SK-N-SH (cell line): ENCODE data around the gene ALPL. TPM values are rescaled to one million over a fixed set of nuclear protein-coding genes. Genes with fewer than 3 reads are reported as not detected.

Experiments
- CTCF ChIA-PET: fragments of 300-600, 350-600 bp; formaldehyde crosslinking; extraction: SDS; loops from one replicate; lab custom pipeline; 2021; lab: Yijun Ruan, JAX
- POLR2A ChIA-PET: fragments of 350-600 bp; sonication (Branson Sonifier 250); formaldehyde crosslinking; extraction: SDS; loops from one replicate; lab custom pipeline; 2020; ENCODE audit warnings: antibody characterized with exemption, inconsistent platforms; lab: Yijun Ruan, JAX
- DNase-seq: peaks from one replicate; pipeline ENCODE4 v3.0.0; 2012
- H2AFZ ChIP-seq: fragments of 200-600 bp; sonication (generic); 2 replicates; pipeline ENCODE4 v1.8.1; 2016; ENCODE audit warnings: antibody characterized with exemption, mild to moderate bottlenecking, low read depth
- H3F3A ChIP-seq: fragments of 200-600 bp; sonication (generic); replicated peaks from 2 replicates; pipeline ENCODE3; 2016; ENCODE audit warnings: antibody characterized with exemption, mild to moderate bottlenecking; ENCODE audit not compliant: insufficient read depth
- H3K27ac ChIP-seq, 2 experiments: fragments of 200-500 bp in 1 of 2; fragments of 200-600 bp in 1 of 2; sonication (Bioruptor generic) in 1 of 2; sonication (generic), shearing (Covaris generic) in 1 of 2; 2 replicates each; pipeline versions ENCODE4 v1.5.1 to v1.6.1; 2014 to 2016; ENCODE audit warnings: low read depth in 2 of 2, inconsistent platforms in 1 of 2, low read length in 1 of 2, mild to moderate bottlenecking in 1 of 2, mixed read lengths in 1 of 2
- H3K27me3 ChIP-seq: fragments of 200-600 bp; sonication (generic), shearing (Covaris generic); 2 replicates; pipeline ENCODE4 v1.6.1; 2016; ENCODE audit warnings: mixed run types; ENCODE audit not compliant: insufficient read depth
- H3K36me3 ChIP-seq, 2 experiments: fragments of 200-500 bp in 1 of 2; fragments of 200-600 bp in 1 of 2; sonication (Bioruptor generic) in 1 of 2; sonication (generic) in 1 of 2; replicated peaks in 1 of 2; 2 replicates each; pipeline versions ENCODE3 to v1.5.1; 2014 to 2016; ENCODE audit warnings: low read length in 1 of 2, mild to moderate bottlenecking in 1 of 2; ENCODE audit not compliant: insufficient read depth in 2 of 2, control insufficient read depth in 1 of 2
- H3K4me1 ChIP-seq, 2 experiments: fragments of 200-500 bp in 1 of 2; fragments of 200-600 bp in 1 of 2; sonication (Bioruptor generic) in 1 of 2; sonication (generic), shearing (Covaris generic) in 1 of 2; 2 replicates each; pipeline versions ENCODE4 v1.5.1 to v1.6.1; 2014 to 2016; ENCODE audit warnings: low read depth in 1 of 2, low read length in 1 of 2, mixed run types in 1 of 2; ENCODE audit not compliant: insufficient read depth in 2 of 2, control insufficient read depth in 1 of 2
- H3K4me2 ChIP-seq: fragments of 200-600 bp; sonication (generic), shearing (Covaris generic); 2 replicates; pipeline ENCODE4 v1.6.1; 2017; ENCODE audit warnings: mixed run types
- H3K4me3 ChIP-seq, 2 experiments: fragments of 200-500 bp in 1 of 2; fragments of 200-600 bp in 1 of 2; sonication (Bioruptor generic) in 1 of 2; sonication (generic), shearing (Covaris generic) in 1 of 2; 2 replicates each; pipeline versions ENCODE4 v1.5.1 to v1.8.1; 2014 to 2016; ENCODE audit warnings: low read depth in 2 of 2, inconsistent platforms in 1 of 2, low read length in 1 of 2, mild to moderate bottlenecking in 1 of 2, mixed read lengths in 1 of 2, moderate library complexity in 1 of 2
- H3K79me2 ChIP-seq: fragments of 200-600 bp; sonication (generic); 2 replicates; pipeline ENCODE4 v1.8.1; 2017; ENCODE audit warnings: mild to moderate bottlenecking; ENCODE audit not compliant: insufficient read depth
- H3K9ac ChIP-seq: fragments of 200-600 bp; sonication (generic); 2 replicates; pipeline ENCODE4 v1.6.1; 2017; ENCODE audit warnings: mixed run types
- H3K9me2 ChIP-seq: fragments of 200-600 bp; sonication (generic); 2 replicates; pipeline ENCODE4 v1.6.1; 2017; ENCODE audit warnings: mixed run types
- H3K9me3 ChIP-seq: fragments of 200-600 bp; sonication (generic); 2 replicates; pipeline ENCODE4 v1.6.1; 2017; ENCODE audit warnings: mixed run types, mild to moderate bottlenecking, moderate library complexity
- H4K20me1 ChIP-seq: fragments of 200-600 bp; sonication (generic); 2 replicates; pipeline ENCODE4 v1.6.1; 2017; ENCODE audit warnings: mild to moderate bottlenecking, mixed run types; ENCODE audit not compliant: insufficient read depth
- CHD2 ChIP-seq: fragments of 150-350 bp; IDR thresholded peaks from 2 replicates; pipeline ENCODE4 v1.6.1; 2018; ENCODE audit warnings: low read length; ENCODE audit not compliant: partially characterized antibody
- CTCF ChIP-seq: fragments of 200-600 bp; sonication (generic); IDR thresholded peaks from 2 replicates; pipeline ENCODE4 v1.6.1; 2017; ENCODE audit warnings: antibody characterized with exemption, mild to moderate bottlenecking, moderate library complexity
- ELF1 ChIP-seq: IDR thresholded peaks from 2 replicates; pipeline ENCODE4 v1.4.0; 2012
- FOSL2 ChIP-seq: IDR thresholded peaks from 2 replicates; pipeline ENCODE4 v1.4.0; 2012; ENCODE audit warnings: low read depth, mild to moderate bottlenecking, moderate library complexity, borderline replicate concordance
- FOXJ3 ChIP-seq: sonication (generic); formaldehyde crosslinking; IDR thresholded peaks from 2 replicates; pipeline ENCODE4 v1.5.1; 2020; ENCODE audit warnings: mild to moderate bottlenecking, missing genetic modification reagents
- GABPA ChIP-seq: IDR thresholded peaks from 2 replicates; pipeline ENCODE4 v1.4.0; 2012; ENCODE audit warnings: low read depth, mild to moderate bottlenecking
- MEF2A ChIP-seq: IDR thresholded peaks from 2 replicates; pipeline ENCODE4 v1.4.0; 2012; ENCODE audit warnings: low read depth, borderline replicate concordance
- MXI1 ChIP-seq: IDR thresholded peaks from 2 replicates; pipeline ENCODE4 v1.6.1; 2012; ENCODE audit warnings: mild to moderate bottlenecking, low read depth, low read length, improper control_type of control experiment
- NFIC ChIP-seq: IDR thresholded peaks from 2 replicates; pipeline ENCODE4 v1.4.0; 2012; ENCODE audit warnings: borderline replicate concordance
- NRF1 ChIP-seq: IDR thresholded peaks from 2 replicates; pipeline ENCODE4 v1.6.1; 2012; ENCODE audit warnings: low read depth, mild to moderate bottlenecking, low read length
- RAD21 ChIP-seq: IDR thresholded peaks from 2 replicates; pipeline ENCODE4 v1.6.1; 2012; ENCODE audit warnings: mild to moderate bottlenecking, low read length
- RFX5 ChIP-seq: IDR thresholded peaks from 2 replicates; pipeline ENCODE4 v1.6.1; 2012; ENCODE audit warnings: mild to moderate bottlenecking, improper control_type of control experiment, low read length
- SMC3 ChIP-seq: IDR thresholded peaks from 2 replicates; pipeline ENCODE4 v1.6.1; 2012; ENCODE audit warnings: low read depth, low read length, improper control_type of control experiment
- TAF1 ChIP-seq: IDR thresholded peaks from 2 replicates; pipeline ENCODE4 v1.6.1; 2012; ENCODE audit warnings: low read depth, mild to moderate bottlenecking, low read length, moderate library complexity, borderline replicate concordance
- USF1 ChIP-seq: IDR thresholded peaks from 2 replicates; pipeline ENCODE4 v1.4.0; 2012; ENCODE audit warnings: low read depth, borderline replicate concordance
- USF2 ChIP-seq: fragments of 150-350 bp; IDR thresholded peaks from 2 replicates; pipeline ENCODE4 v1.6.1; 2017; ENCODE audit warnings: antibody characterized with exemption, low read length, low read depth, borderline replicate concordance
- ZBTB33 ChIP-seq: IDR thresholded peaks from 2 replicates; pipeline ENCODE4 v1.4.0; 2012; ENCODE audit warnings: low read depth, borderline replicate concordance
- WGBS: methylation state at CpG from one replicate; pipeline ENCODE4 v1.1.6; 2017; ENCODE audit warnings: low lambda C conversion rate; 5-methylcytosine and 5-hydroxymethylcytosine counted together
- polyA plus RNA-seq, 3 experiments: library from polyadenylated mRNA; depleted of rRNA; stranded (reverse); fragments of >200 nt; gene quantifications; 2 replicates each; pipeline ENCODE4 v1.2.3, GENCODE V29; 2012
- TF ChIP-seq, protein P1 (sequence below): IDR thresholded peaks from 2 replicates; pipeline ENCODE4; 2012

Gene ALPL
- polyA plus RNA-seq, 1 of the 3 experiments (the other 2 are of a cell fraction), result 0.69 TPM

DNA sequence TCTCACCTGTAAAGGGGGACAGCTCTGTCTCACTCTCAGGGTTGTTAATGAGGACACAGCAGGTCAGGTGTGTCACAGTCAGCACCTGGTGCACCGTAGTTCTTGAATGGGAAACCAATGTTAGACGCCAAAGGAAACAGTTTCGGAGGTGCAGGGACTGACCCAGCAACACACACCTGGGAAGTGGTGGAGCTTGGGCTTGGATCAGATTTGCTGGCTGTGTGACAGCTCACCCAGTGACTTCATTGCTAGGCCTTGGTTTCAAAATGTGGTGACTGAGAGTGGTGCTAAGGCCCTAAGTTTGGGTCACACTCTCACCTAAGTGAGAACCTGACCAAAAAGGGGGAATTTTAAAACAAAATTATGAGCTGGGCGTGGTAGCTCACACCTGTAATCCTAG lies 34.9 kb downstream of the ALPL start:
- DNase-seq, result no peak
- no peaks in the 10 kb centered on the region; a peak in 1 of 4 replicates for H3K4me1 ChIP-seq
- H2AFZ ChIP-seq, result no peak overlapping the region
- H3K9me3 ChIP-seq, result no peaks in the 10 kb centered on the region
- ChIA-PET CTCF (interaction anchor here (0.8 to 1.5 kb wide), 4 partner anchors 29 to 292 kb away, joined by 3 to 5 read pairs (median 4); no protein-coding TSS in a partner anchor), POLR2A (no interaction called here)
- no peak overlapping the region for H3K4me2 ChIP-seq
- no peaks in the 10 kb centered on the region for H4K20me1 ChIP-seq
- H3K9ac ChIP-seq, result no peak overlapping the region
- no peak overlapping the region for H3K4me3 ChIP-seq
- 78% methylated on average over 4 of the region's 4 CpGs for WGBS
- no peaks in the 10 kb centered on the region for H3K27me3 ChIP-seq
- no peak for TF ChIP-seq USF1
- TF ChIP-seq SMC3, result no peak
- TF ChIP-seq CTCF, result no peak
- no peak for TF ChIP-seq FOXJ3 (CRISPR knock-in tag)
- TF ChIP-seq ELF1, result no peak
- TF ChIP-seq, protein P1, sequence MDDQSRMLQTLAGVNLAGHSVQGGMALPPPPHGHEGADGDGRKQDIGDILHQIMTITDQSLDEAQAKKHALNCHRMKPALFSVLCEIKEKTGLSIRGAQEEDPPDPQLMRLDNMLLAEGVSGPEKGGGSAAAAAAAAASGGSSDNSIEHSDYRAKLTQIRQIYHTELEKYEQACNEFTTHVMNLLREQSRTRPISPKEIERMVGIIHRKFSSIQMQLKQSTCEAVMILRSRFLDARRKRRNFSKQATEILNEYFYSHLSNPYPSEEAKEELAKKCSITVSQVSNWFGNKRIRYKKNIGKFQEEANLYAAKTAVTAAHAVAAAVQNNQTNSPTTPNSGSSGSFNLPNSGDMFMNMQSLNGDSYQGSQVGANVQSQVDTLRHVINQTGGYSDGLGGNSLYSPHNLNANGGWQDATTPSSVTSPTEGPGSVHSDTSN, result no peak
- TF ChIP-seq, all 33 proteins: peak for 0
- H3K79me2 ChIP-seq, result no peaks in the 10 kb centered on the region
- H3K36me3 ChIP-seq, result no peaks in the 10 kb centered on the region
- no peaks in the 10 kb centered on the region for H3F3A ChIP-seq
- no peak overlapping the region for H3K27ac ChIP-seq
- H3K9me2 ChIP-seq, result no peaks in the 10 kb centered on the region

GRCh38 chr1:21546122-21546825 lies 37.1 kb downstream of the ALPL start:
- Histone ChIP-seq H2AFZ (no peak overlapping the region), H3K4me2 (no peak overlapping the region), H3K9me2 (no peaks in the 10 kb centered on the region), H3K9me3 (no peaks in the 10 kb centered on the region), H3K79me2 (no peaks in the 10 kb centered on the region), H3K4me1 (no peaks in the 10 kb centered on the region), H3K27me3 (no peaks in the 10 kb centered on the region), H3K4me3 (no peak overlapping the region), H3K9ac (no peak overlapping the region), H3K27ac (no peak overlapping the region), H3F3A (no peaks in the 10 kb centered on the region), H3K36me3 (no peaks in the 10 kb centered on the region), H4K20me1 (no peaks in the 10 kb centered on the region)
- ChIA-PET CTCF (interaction anchor here (0.7 to 1.4 kb wide), 6 partner anchors 10 to 177 kb away, joined by 3 to 4 read pairs (median 3); no protein-coding TSS in a partner anchor), POLR2A (no interaction called here)
- no peak for DNase-seq
- WGBS, result 86% methylated on average over 6 of the region's 11 CpGs
- no peak for TF ChIP-seq ZBTB33
- no peak for TF ChIP-seq MXI1
- no peak for TF ChIP-seq RFX5
- no peak for TF ChIP-seq MEF2A
- TF ChIP-seq USF2, result no peak
- no peak for TF ChIP-seq ELF1
- no peak for TF ChIP-seq CHD2
- no peak for TF ChIP-seq SMC3
- no peak for TF ChIP-seq TAF1
- TF ChIP-seq FOSL2, result no peak
- no peak for TF ChIP-seq RAD21
- TF ChIP-seq NFIC, result no peak
- TF ChIP-seq GABPA, result no peak
- no peak for TF ChIP-seq FOXJ3 (CRISPR knock-in tag)
- no peak for TF ChIP-seq NRF1
